ENCODE data around the gene HPSE2.

The HPSE2 gene

DNA sequence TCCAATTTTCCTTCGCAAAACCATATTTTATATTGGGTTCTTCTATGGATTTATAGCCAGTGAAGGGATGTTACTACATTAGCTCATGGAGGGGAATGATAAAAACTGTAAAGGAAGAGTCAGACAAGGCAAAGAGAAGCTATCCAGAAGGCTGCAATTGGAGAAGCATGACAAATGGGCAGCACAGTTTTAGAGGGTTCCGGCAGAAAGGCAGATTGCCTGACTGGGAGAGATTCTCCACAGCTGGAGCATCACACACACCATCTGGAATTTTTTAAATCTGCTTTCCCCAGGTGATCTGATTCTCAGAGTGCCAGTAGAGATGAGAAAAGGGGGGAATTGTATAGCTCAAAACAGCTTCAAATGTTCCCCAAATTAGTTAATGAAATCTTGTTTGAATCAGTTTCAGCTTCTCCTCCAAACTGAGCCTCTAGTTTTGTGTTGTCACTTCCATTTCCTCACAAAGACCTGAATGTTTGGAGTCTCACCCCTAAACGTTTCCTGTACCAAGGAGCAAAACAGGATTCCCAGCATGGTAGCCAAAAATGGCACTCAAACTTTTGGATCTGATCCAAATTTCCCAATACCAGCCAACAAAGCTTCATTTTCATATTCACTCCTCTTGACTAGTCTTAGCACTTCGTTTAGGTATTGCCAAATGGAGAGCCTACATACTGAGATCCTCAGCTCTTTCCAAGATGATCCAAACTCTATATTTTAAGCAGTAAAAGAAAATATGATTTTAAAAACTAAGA lies 177.5 kb downstream of the HPSE2 start:
- TF ChIP-seq, protein P1, sequence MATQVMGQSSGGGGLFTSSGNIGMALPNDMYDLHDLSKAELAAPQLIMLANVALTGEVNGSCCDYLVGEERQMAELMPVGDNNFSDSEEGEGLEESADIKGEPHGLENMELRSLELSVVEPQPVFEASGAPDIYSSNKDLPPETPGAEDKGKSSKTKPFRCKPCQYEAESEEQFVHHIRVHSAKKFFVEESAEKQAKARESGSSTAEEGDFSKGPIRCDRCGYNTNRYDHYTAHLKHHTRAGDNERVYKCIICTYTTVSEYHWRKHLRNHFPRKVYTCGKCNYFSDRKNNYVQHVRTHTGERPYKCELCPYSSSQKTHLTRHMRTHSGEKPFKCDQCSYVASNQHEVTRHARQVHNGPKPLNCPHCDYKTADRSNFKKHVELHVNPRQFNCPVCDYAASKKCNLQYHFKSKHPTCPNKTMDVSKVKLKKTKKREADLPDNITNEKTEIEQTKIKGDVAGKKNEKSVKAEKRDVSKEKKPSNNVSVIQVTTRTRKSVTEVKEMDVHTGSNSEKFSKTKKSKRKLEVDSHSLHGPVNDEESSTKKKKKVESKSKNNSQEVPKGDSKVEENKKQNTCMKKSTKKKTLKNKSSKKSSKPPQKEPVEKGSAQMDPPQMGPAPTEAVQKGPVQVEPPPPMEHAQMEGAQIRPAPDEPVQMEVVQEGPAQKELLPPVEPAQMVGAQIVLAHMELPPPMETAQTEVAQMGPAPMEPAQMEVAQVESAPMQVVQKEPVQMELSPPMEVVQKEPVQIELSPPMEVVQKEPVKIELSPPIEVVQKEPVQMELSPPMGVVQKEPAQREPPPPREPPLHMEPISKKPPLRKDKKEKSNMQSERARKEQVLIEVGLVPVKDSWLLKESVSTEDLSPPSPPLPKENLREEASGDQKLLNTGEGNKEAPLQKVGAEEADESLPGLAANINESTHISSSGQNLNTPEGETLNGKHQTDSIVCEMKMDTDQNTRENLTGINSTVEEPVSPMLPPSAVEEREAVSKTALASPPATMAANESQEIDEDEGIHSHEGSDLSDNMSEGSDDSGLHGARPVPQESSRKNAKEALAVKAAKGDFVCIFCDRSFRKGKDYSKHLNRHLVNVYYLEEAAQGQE (IDR thresholded peaks at IDR 0.05; ENCODE audit: insufficient read depth in 1 of 2, low read depth in 2 of 2, low read length in 2 of 2): no peak
- no peak for TF ChIP-seq SIN3A (IDR thresholded peaks at IDR 0.05; ENCODE audit: borderline replicate concordance, insufficient read depth, low read length)
- no peak for TF ChIP-seq FOXP2 (optimal IDR thresholded peaks at IDR 0.05; ENCODE audit: borderline replicate concordance, extremely low read depth, extremely low read length, insufficient read depth)
- no peak for TF ChIP-seq TAF1 (IDR thresholded peaks at IDR 0.05; ENCODE audit: borderline replicate concordance, insufficient read depth, low read length)
- TF ChIP-seq POLR2AphosphoS5 (IDR thresholded peaks at IDR 0.05; ENCODE audit: low read depth, low read length): no peak

DNA sequence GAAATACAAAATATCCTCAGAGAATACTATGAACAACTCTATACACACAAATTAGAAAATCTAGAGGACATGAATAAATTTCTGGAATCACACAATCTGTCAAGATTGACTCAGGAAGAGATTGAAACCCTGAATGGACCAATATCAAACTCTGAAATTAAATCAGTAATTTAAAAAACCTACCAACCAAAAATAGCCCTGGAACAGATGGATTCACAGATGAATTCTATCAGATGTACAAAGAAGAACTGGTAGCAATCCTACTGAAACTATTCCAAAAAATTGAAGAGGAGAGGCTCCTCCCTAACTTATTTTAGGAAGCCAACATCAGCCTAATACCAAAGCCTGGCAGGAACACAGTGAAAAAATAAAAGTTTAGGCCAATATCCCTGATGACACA lies 190.0 kb downstream of the HPSE2 start:
- TF ChIP-seq FOXP2 (optimal IDR thresholded peaks at IDR 0.05; ENCODE audit: borderline replicate concordance, extremely low read depth, extremely low read length, insufficient read depth) (no peak), SIN3A (IDR thresholded peaks at IDR 0.05; ENCODE audit: borderline replicate concordance, insufficient read depth, low read length) (no peak), POLR2AphosphoS5 (IDR thresholded peaks at IDR 0.05; ENCODE audit: low read depth, low read length) (no peak), TAF1 (IDR thresholded peaks at IDR 0.05; ENCODE audit: borderline replicate concordance, insufficient read depth, low read length) (no peak)
- TF ChIP-seq, protein P1 (IDR thresholded peaks at IDR 0.05; ENCODE audit: insufficient read depth in 1 of 2, low read depth in 2 of 2, low read length in 2 of 2): no peak

DNA sequence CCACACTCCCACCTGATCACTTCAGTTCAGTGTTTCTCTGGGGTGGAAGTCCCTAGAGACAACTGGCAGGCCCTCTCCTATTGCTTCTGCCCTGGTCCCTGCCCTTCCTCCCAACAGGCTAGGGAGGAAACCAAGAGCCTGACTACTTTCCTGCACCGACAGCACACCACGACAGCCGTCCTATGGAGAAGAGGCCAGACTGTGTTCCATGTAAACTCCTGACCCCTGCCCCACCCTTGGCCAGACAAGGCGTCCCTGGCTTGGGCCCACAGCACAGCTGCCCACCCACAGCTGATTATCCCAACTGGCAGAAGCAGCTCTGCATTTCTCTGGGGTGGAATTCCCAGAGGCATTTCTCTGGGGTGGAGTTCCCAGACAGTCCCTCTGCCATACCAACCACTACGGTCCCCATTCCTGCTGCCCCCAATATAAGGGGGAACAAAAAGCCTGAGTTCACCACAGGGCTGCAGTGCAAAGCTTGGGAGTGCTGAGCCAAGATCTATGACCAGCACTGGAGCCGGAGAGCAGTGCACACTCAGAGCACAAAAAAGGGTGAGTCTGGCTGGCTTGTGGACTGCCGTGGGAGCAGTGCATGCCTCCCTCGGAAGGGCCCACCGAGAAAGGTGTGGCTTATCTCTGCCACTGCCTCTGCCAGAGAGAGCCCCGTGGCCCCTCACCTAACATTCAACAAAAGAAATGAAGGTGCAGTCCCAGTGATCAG lies 193.4 kb downstream of the HPSE2 start:
- TF ChIP-seq POLR2AphosphoS5 (IDR thresholded peaks at IDR 0.05; ENCODE audit: low read depth, low read length): no peak

DNA sequence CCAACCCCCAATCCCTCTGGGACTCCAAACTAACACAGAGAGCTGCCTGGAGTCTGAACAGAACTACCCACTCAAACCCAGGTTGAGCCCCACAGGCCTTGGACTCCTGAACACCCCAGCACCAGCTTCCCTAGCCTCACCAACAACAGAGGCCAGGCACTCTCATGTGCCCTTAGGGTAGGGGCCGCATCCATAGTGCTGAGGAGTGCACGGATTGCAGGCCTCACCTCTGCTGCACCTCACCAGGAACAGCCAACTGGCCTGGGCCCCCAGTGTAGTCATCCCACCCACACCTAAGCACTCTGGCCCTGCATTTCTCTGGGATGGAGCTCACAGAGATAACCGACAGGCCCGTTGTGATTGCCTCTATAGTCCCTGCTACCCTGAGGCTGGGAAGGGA lies 194.2 kb downstream of the HPSE2 start:
- no peak for TF ChIP-seq FOXP2 (optimal IDR thresholded peaks at IDR 0.05; ENCODE audit: borderline replicate concordance, extremely low read depth, extremely low read length, insufficient read depth)
- TF ChIP-seq, protein P1 (IDR thresholded peaks at IDR 0.05; ENCODE audit: insufficient read depth in 1 of 2, low read depth in 2 of 2, low read length in 2 of 2): no peak
- no peak for TF ChIP-seq POLR2AphosphoS5 (IDR thresholded peaks at IDR 0.05; ENCODE audit: low read depth, low read length)
- no peak for TF ChIP-seq SIN3A (IDR thresholded peaks at IDR 0.05; ENCODE audit: borderline replicate concordance, insufficient read depth, low read length)
- TF ChIP-seq TAF1 (IDR thresholded peaks at IDR 0.05; ENCODE audit: borderline replicate concordance, insufficient read depth, low read length): no peak

DNA sequence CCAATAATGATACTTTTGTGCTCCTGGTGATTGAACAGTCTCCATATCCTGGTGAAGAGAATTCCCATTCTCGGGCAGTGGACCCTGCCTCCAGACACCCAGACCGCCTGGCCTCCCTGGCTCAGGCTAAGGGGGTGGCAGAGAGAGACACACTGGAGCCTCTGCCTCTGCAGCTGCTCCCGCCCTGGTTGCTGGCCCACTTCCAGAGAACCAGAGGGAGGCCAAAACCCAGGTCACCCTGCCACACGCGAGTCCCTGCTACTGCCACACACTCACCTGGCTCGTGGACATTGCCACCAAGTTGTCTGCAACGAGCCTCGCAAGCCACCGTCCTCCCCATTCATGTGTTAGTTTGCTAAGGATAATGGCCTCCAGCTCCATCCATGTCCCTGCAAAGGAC lies 221.8 kb downstream of the HPSE2 start:
- no peak for TF ChIP-seq POLR2AphosphoS5 (IDR thresholded peaks at IDR 0.05; ENCODE audit: low read depth, low read length)
- no peak for TF ChIP-seq SIN3A (IDR thresholded peaks at IDR 0.05; ENCODE audit: borderline replicate concordance, insufficient read depth, low read length)
- TF ChIP-seq TAF1 (IDR thresholded peaks at IDR 0.05; ENCODE audit: borderline replicate concordance, insufficient read depth, low read length): no peak
- TF ChIP-seq FOXP2 (optimal IDR thresholded peaks at IDR 0.05; ENCODE audit: borderline replicate concordance, extremely low read depth, extremely low read length, insufficient read depth): no peak
- TF ChIP-seq, protein P1 (IDR thresholded peaks at IDR 0.05; ENCODE audit: insufficient read depth in 1 of 2, low read depth in 2 of 2, low read length in 2 of 2): no peak

Data from PFSK-1 (cell line).